ENCODE results near the gene GYG2. TPM values are rescaled to one million over a fixed set of nuclear protein-coding genes. Genes with fewer than 3 reads are reported as not detected.
A peak's percentile ranks its signal among the peaks of the same experiment; 100 is the strongest.

The GYG2 gene
- total and polyA plus RNA-seq, 2 of the 13 experiments (the other 11 are each of a cell fraction or from before 2014, with no cell fraction given) = 20.0 to 24.3 TPM

GRCh38 chrX:2928583-2929434 lies 100.1 kb downstream of the GYG2 start, which contains the start of gene ARSD:
Gene ARSD, minus strand, starts transcription at chrX:2929339. Its CDS starts 64 bp downstream, at chrX:2929275.
- Histone ChIP-seq H3K9me3 (ENCODE audit: low read length) (no peaks in the 10 kb centered on the region), H3K4me3 (replicated peaks in 1 of 3; ENCODE audit: insufficient read depth in 1 of 3, low read depth in 2 of 3, low read length in 3 of 3) (peak within 1 kb of the TSS; percentile 59 to 73 (median 71); a peak in 5 of 6 replicates), H3K27me3 (ENCODE audit: control insufficient read depth in 1 of 2, insufficient read depth in 2 of 2, low read length in 2 of 2) (no peaks in the 10 kb centered on the region), H3K36me3 (replicated peaks in 1 of 2; ENCODE audit: control insufficient read depth in 1 of 2, insufficient read depth in 2 of 2, low read length in 2 of 2) (no peaks in the 10 kb centered on the region), H3K27ac (ENCODE audit: extremely low read length, insufficient read depth, low read length) (peak within 1 kb of the TSS; percentile 99), H3K4me2 (ENCODE audit: low read depth, low read length) (peak within 1 kb of the TSS; percentile 70), H3K79me2 (ENCODE audit: insufficient read depth, low read length) (no peaks in the 10 kb centered on the region), H2AFZ (ENCODE audit: low read length) (no peak within 1 kb of the TSS), H3K9ac (ENCODE audit: insufficient read depth, low read depth, low read length) (peak within 1 kb of the TSS; percentile 85), H4K20me1 (ENCODE audit: insufficient read depth, low read length) (no peaks in the 10 kb centered on the region), H3K4me1 (ENCODE audit: insufficient read depth, low read length) (no peaks in the 10 kb centered on the region)
- CTCF ChIA-PET (ENCODE audit: low intra/inter-chr PET ratio, low total read pairs) = no interaction called here
- in situ Hi-C loops (cut with HindIII; ENCODE audit: extremely low pct_ligation_motif_present, low pct_unique_long_range_greater_than_20kb) (no loop called here), intact Hi-C loops (cut with micrococcal nuclease; ENCODE audit: unreplicated experiment) (loop anchor here (1.0 to 2.0 kb wide), 2 partner anchors 31 to 34 kb away; no protein-coding TSS in a partner anchor)
- BruUV-seq (replicated peaks) = TSS peak; percentile 81
- FAIRE-seq (no peak), DNase-seq (ENCODE audit: low spot score) (peak; percentile 74), ATAC-seq (peak; percentile 87)
- POLR2A ChIA-PET = interaction anchor here (1.1 to 2.4 kb wide), 7 partner anchors 9 to 36 kb away, joined by 3 to 28 read pairs (median 7); a partner anchor contains a TSS
- WGBS (ENCODE audit: low lambda C conversion rate) = 0% methylated on average over 16 of the region's 84 CpGs
- TF ChIP-seq IKZF5 (CRISPR knock-in tag; IDR thresholded peaks at IDR 0.05) = 0 out of 2 replicates have a peak, but pooled peaks have one; percentile 45
- TF ChIP-seq NFE2 (CRISPR knock-in tag; IDR thresholded peaks at IDR 0.05) = no peak
- peak; percentile 55; the same call in 1 of the 2 replicates for TF ChIP-seq DMAP1 (CRISPR knock-in tag; IDR thresholded peaks at IDR 0.05)
- peak; percentile 64 for TF ChIP-seq POLR2AphosphoS5 (IDR thresholded peaks at IDR 0.05; ENCODE audit: low read depth, low read length)
- no peak for TF ChIP-seq ARID2 (CRISPR knock-in tag; IDR thresholded peaks at IDR 0.05; ENCODE audit: borderline replicate concordance)
- no peak for TF ChIP-seq TEAD2 (CRISPR knock-in tag; IDR thresholded peaks at IDR 0.05)
- TF ChIP-seq SIX1 (CRISPR knock-in tag; IDR thresholded peaks at IDR 0.05; ENCODE audit: borderline replicate concordance) = no peak
- TF ChIP-seq SPEN (CRISPR knock-in tag; IDR thresholded peaks at IDR 0.05; ENCODE audit: low read depth) = 0 out of 2 replicates have a peak, but pooled peaks have one; percentile 5
- 0 out of 2 replicates have a peak, but pooled peaks have one; percentile 9 for TF ChIP-seq ISL2 (CRISPR knock-in tag; IDR thresholded peaks at IDR 0.05)
- TF ChIP-seq, protein P1, sequence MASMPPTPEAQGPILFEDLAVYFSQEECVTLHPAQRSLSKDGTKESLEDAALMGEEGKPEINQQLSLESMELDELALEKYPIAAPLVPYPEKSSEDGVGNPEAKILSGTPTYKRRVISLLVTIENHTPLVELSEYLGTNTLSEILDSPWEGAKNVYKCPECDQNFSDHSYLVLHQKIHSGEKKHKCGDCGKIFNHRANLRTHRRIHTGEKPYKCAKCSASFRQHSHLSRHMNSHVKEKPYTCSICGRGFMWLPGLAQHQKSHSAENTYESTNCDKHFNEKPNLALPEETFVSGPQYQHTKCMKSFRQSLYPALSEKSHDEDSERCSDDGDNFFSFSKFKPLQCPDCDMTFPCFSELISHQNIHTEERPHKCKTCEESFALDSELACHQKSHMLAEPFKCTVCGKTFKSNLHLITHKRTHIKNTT (CRISPR knock-in tag; IDR thresholded peaks at IDR 0.05) = no peak
- no peak for TF ChIP-seq NFIB (CRISPR knock-in tag; IDR thresholded peaks at IDR 0.05; ENCODE audit: borderline replicate concordance)
- TF ChIP-seq NFKB2 (CRISPR knock-in tag; IDR thresholded peaks at IDR 0.05; ENCODE audit: borderline replicate concordance) = peak; percentile 39; the same call in 1 of the 2 replicates
- TF ChIP-seq, protein P2, sequence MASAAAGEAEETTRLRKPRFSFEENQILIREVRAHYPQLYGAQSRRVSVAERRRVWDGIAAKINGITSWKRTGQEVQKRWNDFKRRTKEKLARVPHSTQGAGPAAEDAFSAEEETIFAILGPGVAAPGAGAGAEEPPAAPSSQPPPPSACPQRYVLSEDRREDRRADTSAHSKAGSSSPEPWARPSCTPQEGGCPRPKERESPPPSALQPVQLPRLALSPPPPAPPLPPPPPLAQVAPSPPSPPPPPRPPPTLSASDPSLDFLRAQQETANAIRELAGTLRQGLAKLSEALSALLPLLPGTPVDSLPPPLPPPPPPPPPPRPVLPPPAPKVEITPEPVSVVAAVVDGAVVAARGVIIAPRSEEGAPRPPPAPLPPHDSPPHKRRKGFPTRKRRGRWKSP (CRISPR knock-in tag; IDR thresholded peaks at IDR 0.05) = no peak; the same call in 1 of the 2 replicates
- TF ChIP-seq MAZ (IDR thresholded peaks at IDR 0.05; ENCODE audit: borderline replicate concordance, low read depth, low read length) = no peak
- peak; percentile 52 for TF ChIP-seq MAZ (CRISPR knock-in tag; IDR thresholded peaks at IDR 0.05; ENCODE audit: low read depth)
- no peak for TF ChIP-seq JUNB (CRISPR knock-in tag; IDR thresholded peaks at IDR 0.05; ENCODE audit: borderline replicate concordance)
- TF ChIP-seq LCORL (IDR thresholded peaks at IDR 0.05) = no peak
- TF ChIP-seq LCORL (CRISPR knock-in tag; IDR thresholded peaks at IDR 0.05) = no peak
- peak; percentile 35; the same call in 1 of the 2 replicates for TF ChIP-seq ZNF235 (CRISPR knock-in tag; IDR thresholded peaks at IDR 0.05; ENCODE audit: borderline replicate concordance)
- 0 out of 2 replicates have a peak, but pooled peaks have one; percentile 16 for TF ChIP-seq CREB1 (IDR thresholded peaks at IDR 0.05)
- no peak for TF ChIP-seq CREB1 (CRISPR knock-in tag; IDR thresholded peaks at IDR 0.05)
- 0 out of 2 replicates have a peak, but pooled peaks have one; percentile 9 for TF ChIP-seq ZNF614 (CRISPR knock-in tag; IDR thresholded peaks at IDR 0.05; ENCODE audit: borderline replicate concordance)
